ENCODE measurements around the gene ME2.

DNA sequence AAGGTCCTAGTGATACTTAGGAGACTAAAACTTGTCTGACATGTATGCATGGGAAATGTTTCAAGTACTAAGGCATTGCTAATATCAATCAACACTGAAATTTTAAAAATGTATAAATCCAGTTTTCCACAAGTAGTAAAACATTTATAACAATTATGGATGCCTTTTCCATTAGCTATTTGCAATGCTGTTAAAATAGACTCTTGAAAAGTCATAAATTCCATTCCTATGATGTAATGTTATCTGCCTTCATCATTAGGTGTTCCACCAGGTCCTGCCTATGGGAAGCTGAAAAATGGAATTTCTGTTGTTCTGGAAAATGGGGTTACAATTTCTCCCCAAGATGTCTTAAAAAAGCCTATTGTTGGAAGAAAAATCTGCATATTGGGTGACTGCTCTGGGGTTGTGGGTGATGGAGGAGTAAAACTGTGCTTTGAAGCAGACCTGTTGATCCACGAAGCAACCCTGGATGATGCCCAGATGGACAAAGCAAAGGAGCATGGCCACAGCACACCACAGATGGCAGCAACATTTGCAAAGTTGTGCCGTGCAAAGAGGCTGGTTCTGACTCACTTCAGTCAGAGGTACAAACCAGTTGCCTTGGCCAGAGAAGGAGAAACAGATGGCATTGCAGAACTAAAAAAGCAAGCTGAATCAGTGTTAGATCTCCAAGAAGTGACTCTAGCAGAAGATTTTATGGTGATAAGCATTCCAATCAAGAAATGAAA, 107.6 kb downstream of the ME2 start:
- TF ChIP-seq, protein P1, sequence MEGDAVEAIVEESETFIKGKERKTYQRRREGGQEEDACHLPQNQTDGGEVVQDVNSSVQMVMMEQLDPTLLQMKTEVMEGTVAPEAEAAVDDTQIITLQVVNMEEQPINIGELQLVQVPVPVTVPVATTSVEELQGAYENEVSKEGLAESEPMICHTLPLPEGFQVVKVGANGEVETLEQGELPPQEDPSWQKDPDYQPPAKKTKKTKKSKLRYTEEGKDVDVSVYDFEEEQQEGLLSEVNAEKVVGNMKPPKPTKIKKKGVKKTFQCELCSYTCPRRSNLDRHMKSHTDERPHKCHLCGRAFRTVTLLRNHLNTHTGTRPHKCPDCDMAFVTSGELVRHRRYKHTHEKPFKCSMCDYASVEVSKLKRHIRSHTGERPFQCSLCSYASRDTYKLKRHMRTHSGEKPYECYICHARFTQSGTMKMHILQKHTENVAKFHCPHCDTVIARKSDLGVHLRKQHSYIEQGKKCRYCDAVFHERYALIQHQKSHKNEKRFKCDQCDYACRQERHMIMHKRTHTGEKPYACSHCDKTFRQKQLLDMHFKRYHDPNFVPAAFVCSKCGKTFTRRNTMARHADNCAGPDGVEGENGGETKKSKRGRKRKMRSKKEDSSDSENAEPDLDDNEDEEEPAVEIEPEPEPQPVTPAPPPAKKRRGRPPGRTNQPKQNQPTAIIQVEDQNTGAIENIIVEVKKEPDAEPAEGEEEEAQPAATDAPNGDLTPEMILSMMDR (IDR thresholded peaks at IDR 0.05; ENCODE audit: low read length) = no peak
- TF ChIP-seq EZH2 (IDR thresholded peaks at IDR 0.05; ENCODE audit: borderline replicate concordance, low read length) = no peak
